ENCODE results near the gene RAP1GAP2.

- TF ChIP-seq CTCF (IDR thresholded peaks at IDR 0.05 in 4 of 5, conservative IDR thresholded peaks at IDR 0.05 in 1 of 5) (no peak), POLR2A (IDR thresholded peaks at IDR 0.05) (no peak)
Measured at GRCh38 chr17:2911755-2912111, 115.5 kb downstream of the RAP1GAP2 start.

Measured in gastrocnemius medialis (tissue), 4 donors.